HG02981 (cell line): Measurements from ENCODE around the gene PLA2R1.

ENCODE experiments used
- ATAC-seq: cut with Tn5 transposase; IDR thresholded peaks from one replicate; pipeline ENCODE4 v1.9.1; 2021; ENCODE audit warnings: mild to moderate bottlenecking, moderate library complexity; ENCODE audit not compliant: unreplicated experiment

Gene PLA2R1

GRCh38 chr2:159938395-159938794 lies 124.0 kb downstream of the PLA2R1 start:
- ATAC-seq, result no peak

GRCh38 chr2:159936471-159936870 lies 125.9 kb downstream of the PLA2R1 start:
- no peak for ATAC-seq

DNA sequence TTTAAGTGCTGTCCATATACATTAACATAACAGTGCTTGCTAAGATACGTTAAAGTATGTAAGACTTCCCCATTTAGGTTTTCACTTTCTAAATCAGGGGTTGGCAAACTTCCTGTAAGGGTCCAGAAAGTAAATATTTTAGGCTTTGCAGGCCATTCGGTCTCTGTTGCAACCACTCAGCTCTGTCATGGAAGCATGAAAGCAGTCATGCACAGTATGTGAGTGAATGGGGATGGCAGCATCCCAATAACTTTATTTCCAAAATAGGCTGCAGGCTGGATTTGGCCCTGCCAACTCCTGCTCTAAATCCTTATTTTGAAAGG lies 128.7 kb downstream of the PLA2R1 start:
- peak; percentile 77 for ATAC-seq

- ATAC-seq, result no peak
Observed at GRCh38 chr2:159933040-159933726, 129.2 kb downstream of the PLA2R1 start.

GRCh38 chr2:159926695-159927094 lies 135.7 kb downstream of the PLA2R1 start:
- no peak for ATAC-seq

DNA sequence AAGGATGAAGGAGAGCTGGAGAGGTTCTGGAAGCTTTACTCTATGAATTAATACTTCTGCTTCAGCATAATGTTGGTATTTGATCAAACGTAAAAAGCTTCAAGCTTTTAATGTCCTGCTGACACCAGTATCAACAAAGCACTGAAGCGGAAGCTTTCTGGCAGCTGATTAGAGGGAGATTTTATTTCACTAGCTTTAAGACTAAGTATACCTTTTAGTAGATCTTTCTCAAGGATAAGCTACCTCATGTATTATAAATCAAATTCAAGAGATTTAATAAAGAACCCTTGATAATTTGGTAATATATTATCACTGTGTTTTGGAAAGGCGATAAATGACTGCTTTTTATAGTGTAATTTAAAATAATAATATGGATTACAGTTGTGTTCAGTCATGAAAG lies 136.4 kb downstream of the PLA2R1 start:
- ATAC-seq, result no peak

- ATAC-seq, result peak; percentile 58
Observed at GRCh38 chr2:159922563-159922962, 139.9 kb downstream of the PLA2R1 start.

- ATAC-seq, result peak; percentile 93
Observed at GRCh38 chr2:159921752-159922404, 140.5 kb downstream of the PLA2R1 start.

GRCh38 chr2:159916511-159916910 lies 145.9 kb downstream of the PLA2R1 start:
- ATAC-seq, result no peak

DNA sequence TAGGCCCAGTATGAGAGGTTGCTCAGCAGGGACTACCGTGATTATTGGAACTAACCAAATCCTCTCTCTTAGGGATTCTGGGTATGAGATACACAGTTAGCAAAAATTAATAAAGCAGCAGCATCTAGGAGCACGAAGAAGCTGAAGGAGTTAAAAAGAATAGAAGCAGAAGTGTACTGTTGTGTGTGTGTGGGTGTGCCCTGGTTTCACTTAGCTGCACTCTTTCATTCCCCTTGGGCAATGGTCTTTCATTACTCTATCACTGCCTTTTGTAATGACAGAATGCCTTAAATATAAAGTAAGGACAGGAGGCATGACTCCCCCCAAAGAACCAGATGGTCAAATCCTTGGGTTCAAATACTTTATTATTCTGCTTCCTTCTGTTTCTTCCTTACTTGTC lies 148.5 kb downstream of the PLA2R1 start:
- no peak for ATAC-seq

DNA sequence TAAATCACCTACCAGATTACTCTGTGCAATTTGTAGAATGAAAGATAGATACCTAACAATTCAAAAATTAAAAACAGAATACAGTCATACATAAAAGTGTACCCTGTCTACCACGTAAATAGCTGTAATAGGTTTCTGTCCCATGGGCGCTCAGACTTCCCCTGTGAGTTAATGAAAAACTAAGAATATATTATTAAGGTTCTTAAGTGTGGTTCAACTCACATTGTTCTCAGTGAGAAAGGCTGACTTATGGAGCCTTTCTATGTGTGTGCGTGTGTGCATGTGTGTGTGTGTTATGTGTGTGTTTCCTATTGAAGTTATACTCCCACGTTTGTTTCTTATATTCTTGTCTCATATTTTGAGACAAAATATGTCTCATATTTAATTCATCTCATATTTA lies 149.8 kb downstream of the PLA2R1 start:
- ATAC-seq, result peak; percentile 70

GRCh38 chr2:159910951-159911350 lies 151.5 kb downstream of the PLA2R1 start:
- ATAC-seq, result no peak

DNA sequence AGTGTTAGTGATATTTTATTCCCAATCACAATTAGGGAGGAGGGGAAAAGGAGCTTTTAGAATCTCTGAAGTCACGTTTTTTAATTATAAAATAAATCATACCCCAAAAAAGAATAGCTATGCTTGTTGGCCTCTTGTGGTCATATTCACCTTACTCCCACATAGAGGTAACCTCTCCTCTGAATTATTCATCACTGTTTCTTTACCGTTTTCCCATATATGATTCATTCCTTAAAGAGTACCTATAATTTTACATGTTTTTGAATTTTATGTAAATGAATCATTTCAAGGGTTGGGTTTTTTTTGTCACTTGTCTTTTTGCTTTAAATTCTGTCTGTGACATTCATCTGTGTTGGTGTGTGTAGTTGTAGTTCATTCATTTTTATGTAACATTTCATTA lies 153.8 kb downstream of the PLA2R1 start:
- ATAC-seq, result no peak

DNA sequence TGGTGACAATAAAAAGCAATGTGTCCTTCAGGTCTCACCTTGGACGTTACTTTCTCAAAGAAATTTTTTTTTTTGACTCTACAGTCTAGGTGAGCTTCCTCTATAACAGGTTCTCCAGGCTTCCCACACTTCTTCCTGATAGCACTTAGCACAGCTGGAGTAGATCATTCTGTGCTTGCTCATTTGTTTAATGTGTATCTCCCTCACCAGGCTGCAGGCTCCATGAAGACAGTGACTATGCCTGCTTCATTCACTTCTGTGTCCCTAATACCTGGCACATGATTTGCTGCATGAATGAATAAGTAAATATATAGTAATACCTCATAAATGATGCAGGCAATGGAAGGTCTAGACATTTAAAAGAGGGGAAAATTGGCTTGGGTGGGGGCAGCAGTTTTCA lies 154.5 kb downstream of the PLA2R1 start:
- ATAC-seq, result no peak

- ATAC-seq, result no peak
Observed at GRCh38 chr2:159905926-159906714, 156.3 kb downstream of the PLA2R1 start.

- ATAC-seq, result peak; percentile 56
Observed at GRCh38 chr2:159904959-159905305, 157.5 kb downstream of the PLA2R1 start.

DNA sequence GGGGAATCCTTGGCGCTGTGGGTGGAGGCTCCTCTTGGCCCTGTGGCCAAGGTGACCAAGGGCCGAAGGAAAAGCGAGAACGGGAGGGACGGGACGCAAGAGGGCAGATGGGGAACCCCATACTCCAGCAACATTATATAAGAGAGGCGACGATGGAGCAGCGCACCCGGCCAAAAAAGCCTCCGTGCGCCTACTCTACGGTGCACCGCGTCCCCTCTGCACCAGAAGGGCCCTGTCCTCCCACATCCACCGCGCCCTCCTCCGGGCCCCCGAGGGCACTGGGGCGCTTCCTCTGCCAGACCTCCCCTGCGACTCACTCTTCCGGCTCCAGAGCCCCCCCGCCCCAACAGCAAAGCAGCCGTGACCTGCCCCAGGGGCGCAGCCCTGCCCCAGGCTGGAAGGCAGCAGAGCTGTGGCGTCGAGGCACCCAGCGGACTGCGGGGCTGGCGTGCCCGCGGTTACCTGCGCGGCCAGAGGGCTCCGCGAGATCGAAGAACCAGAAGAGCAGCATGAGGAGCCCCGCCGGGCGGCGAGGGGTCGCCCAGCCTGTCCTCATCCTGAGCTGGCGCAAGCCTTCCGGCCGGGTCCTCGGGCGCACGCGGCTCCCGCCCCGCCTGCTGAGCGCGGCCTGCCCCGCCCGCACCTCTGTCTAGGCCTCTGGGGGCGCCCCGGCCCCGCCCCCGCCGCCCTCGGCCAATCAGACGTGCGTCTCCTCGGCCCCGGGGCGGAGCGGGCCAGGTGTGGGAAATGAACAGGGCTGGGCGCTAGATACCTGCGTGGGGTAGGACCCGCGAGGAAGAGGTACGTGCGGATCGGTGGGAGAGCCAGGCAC lies 158.1 kb downstream of the PLA2R1 start, which contains the start of gene LY75:
LY75 (minus strand) TSS at position 630 of the 832 bp plus-strand sequence.
- peak; percentile 75 for ATAC-seq

- peak; percentile 31 for ATAC-seq
Observed at GRCh38 chr2:159903443-159904126, 158.8 kb downstream of the PLA2R1 start.

DNA sequence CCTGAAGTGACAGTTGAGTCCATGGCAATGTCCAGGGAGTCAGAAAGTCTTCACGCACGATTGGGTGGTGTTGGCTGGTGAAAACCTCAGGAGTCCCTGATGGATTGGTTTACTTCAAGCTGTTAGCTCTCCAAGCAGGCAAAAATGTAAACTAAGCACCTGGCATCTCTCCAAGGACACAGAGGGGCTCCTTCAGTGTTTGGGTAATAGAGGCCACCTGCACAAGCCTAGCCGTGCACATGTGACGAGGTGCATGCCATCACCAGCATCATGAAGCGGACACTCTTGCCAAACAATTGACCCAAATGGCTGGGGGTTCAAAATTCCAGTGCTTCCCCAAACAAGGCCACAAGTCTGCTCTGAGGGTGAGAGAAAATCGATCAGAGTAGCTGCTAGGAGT lies 159.7 kb downstream of the PLA2R1 start:
- no peak for ATAC-seq

- no peak for ATAC-seq
Observed at GRCh38 chr2:159900343-159900742, 162.1 kb downstream of the PLA2R1 start.

GRCh38 chr2:159898441-159898840 lies 164.0 kb downstream of the PLA2R1 start:
- ATAC-seq, result no peak
